ENCODE measurements around the gene TMEM214.

TMEM214 gene

GRCh38 chr2:27032495-27033252 is at the start of gene TMEM214:
TSS of gene TMEM214 (plus strand) at chr2:27032965. CDS start at chr2:27033016, 51 bp downstream.
- DNase-seq, result peak; percentile 88

DNA sequence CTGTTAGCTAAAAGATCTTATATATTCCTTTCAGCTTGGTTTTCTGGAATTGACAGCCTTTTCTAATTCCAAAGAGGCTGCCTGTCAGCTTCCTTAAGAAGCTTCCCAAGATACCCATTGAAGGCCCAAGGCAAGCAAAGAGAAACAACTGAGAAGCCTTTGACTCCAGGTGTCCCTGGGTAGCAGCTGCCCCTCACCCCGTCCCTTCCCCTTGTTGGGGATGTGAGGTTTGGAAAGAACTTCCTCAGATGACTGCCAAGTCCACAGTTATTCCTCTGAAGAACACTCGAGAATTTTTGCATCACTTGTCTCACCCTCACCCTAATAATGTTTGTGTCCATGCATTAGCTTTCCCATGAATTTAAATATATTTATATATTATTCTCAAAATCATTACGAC is 49.0 kb upstream of the TMEM214 start:
- DNase-seq, result no peak

GRCh38 chr2:26985807-26986206 is 47.0 kb upstream of the TMEM214 start:
- no peak for DNase-seq

- no peak for DNase-seq
These were observed 46.2 kb upstream of the TMEM214 start for GRCh38 chr2:26986576-26986975.

DNA sequence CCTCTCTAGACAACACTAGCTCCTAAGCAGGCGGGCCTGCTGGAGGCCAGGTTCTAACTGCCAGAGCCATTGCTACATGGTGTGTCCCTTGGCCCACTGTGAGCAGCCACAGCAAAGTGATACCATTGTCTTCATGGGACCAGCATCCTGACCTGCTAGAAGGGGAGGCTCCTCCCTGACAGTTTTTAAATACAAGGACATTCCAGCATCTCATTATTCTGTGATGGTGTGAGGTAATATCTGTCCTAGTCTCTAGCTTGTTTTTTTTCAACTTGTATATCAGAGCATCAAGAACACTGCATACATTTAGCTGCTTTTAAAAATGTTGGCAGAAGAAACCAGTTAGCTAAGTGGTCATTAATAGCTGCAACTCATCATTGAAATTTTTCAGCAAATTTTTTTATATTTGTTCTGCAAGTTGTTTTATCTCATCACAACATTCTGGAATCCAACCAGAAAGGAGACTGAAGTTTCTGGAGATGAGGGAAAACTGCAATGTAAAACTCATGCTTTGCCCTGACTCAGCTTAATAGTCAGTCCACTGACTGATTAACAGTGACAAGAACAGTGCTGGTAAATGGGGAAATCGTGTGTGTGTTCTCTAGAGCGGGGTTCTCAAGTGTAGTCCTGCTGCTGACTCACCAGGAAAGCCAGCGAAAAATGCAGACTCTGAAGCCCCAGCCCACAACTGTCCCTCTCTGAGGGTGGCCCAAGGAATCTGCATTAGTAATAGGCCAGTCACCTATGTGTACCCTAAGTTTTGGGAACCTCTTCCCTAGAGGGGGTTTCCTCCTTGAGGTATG is 44.5 kb upstream of the TMEM214 start:
- no peak for DNase-seq

GRCh38 chr2:26989156-26989555 is 43.6 kb upstream of the TMEM214 start:
- DNase-seq, result no peak

DNA sequence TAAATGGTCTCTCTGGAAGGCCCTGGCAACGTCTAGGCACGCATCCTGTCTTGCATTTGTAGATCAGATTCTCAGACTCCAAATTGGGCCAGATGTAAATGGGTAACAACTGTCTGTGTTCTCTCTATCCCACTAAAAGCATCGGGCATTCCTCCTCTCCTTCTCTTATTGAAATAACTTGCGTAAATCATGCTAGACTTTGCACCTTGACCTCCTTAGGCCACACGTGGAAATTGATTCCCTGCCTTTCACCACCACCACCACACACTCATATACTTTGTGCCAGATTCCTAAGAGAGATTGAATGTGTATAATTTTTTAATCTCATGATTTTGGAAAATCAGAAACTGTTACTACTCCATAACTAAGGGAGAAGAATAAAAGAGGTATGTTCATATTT is 41.0 kb upstream of the TMEM214 start:
- no peak for DNase-seq

DNA sequence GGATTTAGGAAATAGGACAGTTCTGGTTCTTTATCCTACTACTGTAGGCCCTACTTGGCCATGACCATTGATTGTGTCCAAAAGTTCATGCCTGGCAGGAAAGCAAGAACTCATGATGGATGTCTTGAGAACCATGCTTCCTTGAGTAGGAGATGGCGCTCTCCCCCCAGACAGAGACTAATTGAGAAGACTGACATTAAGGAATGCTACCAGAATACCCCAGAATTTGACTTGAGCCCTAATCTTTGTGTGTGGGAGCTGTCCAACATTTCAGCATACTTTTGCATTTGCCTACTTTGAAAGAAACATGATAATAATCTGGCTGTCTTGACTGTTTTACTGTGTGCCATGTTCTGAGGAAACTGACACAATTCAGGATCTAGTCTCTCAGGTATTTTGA is 39.0 kb upstream of the TMEM214 start:
- DNase-seq, result no peak

GRCh38 chr2:26994983-26995382 is 37.8 kb upstream of the TMEM214 start:
- DNase-seq, result no peak

GRCh38 chr2:26997394-26997793 is 35.4 kb upstream of the TMEM214 start:
- no peak for DNase-seq

GRCh38 chr2:26998323-26998722 is 34.4 kb upstream of the TMEM214 start:
- no peak for DNase-seq

DNA sequence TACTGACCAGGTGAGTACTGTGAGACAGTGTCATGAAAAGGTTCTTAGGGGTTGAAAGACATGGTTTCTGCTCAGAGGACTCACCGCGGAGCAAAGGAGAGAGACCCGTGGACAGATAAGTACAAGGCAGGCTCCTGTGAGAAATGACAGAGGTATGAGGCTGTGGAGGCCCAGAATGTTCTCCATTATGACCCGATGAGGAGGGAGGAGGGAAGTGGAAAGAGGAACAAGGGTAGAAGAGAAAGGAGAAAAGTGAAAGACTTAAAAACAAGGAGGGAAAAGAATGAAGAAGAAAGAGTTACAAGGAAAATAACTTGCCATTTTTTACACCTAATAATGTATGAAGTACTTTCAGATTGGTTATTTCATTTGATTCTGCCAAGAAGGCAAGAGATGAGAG is 32.5 kb upstream of the TMEM214 start:
- no peak for DNase-seq

DNA sequence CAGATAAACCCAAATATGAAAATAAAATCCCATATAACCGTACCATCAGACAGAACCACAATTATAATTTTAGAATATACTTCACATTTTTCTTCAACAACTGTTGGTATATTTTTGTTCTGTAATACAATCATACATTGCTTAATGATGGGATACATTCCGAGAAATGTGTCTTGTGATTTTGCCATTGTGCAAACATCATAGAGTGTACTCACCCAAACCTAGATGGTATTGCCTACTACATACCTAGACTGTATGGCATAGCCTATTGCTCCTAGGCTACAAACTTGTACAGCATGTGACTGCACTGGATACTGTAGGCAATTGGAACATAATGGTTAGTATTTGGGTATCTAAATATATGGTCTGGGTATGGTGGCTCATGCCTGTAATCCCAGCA is 31.8 kb upstream of the TMEM214 start:
- no peak for DNase-seq

- no peak for DNase-seq
These were observed 30.8 kb upstream of the TMEM214 start for GRCh38 chr2:27001950-27002349.

DNA sequence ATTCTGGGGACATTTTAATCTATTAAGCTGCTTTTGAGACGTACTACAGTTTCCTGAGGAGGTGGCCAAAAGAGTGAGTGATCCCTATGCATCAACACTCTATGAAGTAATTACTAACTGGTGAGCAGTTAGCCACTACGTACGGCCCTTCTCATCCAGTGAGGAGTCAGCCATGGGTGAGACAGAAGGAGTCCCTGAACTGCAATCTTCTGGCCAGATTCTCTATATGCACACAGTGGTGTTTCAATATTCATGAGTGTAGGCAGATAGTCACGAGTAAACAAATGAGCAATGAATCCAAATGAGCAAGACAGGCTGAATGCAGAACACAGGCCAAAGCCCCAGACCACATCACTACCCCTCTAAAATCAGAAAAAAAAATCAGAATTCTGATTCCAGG is 29.8 kb upstream of the TMEM214 start:
- no peak for DNase-seq

GRCh38 chr2:27003857-27004256 is 28.9 kb upstream of the TMEM214 start:
- no peak for DNase-seq

DNA sequence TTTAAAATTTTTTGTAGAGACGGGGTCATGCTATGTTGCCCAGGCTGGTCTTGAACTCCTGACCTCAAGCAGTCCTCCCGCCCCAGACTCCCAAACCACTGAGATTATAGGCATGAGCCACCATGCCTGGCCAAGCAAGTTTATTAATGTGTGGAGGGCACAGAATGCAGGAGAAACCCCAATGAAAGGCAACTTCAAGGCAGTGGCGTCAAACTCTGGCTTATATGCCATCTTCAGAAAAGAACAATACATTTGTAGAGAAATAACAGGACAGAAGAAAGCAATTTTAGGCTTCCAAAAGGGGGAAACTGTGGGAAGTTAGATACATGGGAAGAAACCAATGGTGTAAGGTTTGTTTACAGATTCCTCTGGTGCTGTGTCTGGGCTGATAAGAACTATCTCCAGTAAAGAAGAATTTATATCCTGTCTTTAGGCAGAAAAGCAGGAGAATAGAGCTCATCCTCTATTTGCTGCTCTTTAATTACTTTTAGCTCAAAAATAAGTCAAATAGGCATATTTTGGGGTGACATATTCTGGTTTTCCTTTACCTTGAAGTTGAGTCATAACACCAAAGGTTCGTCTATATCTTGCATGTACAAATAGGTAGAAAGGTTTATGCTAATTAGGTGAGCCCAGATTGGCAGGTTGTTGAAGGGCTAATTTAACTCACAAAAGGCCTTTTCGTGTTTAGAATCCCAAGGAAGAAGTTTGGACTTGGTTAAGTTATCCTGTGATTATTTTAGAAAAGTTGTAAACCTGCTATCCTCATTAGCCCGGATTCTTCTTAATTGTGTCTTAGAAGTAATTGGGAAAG is 26.0 kb upstream of the TMEM214 start:
- DNase-seq, result no peak

GRCh38 chr2:27007416-27008374 is 25.1 kb upstream of the TMEM214 start:
- no peak for DNase-seq

DNA sequence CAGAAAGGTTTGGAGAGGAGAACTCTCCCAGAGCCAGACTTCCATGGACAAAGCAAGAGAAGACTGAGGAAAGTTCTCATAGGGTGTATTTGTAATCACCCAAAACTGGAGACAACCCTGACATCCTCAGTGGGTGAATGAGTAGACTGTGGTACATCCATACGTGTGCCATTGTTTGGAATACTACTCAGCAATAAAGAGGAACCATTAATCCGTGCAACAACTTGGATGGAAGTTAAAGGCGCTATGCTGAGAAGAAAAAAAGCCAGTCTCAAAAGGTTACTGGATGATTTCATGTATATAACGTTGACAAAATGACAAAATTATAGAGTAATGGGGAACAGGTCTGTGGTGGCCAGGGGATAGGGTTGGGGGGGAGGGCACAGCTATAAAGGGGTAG is 24.1 kb upstream of the TMEM214 start:
- no peak for DNase-seq

- DNase-seq, result no peak
These were observed 23.7 kb upstream of the TMEM214 start for GRCh38 chr2:27009083-27009482.

- DNase-seq, result no peak
These were observed 23.0 kb upstream of the TMEM214 start for GRCh38 chr2:27009716-27010115.

- DNase-seq, result no peak
These were observed 22.6 kb upstream of the TMEM214 start for GRCh38 chr2:27010139-27010538.
